Adrenal gland (tissue), 5 donors: Measurements from ENCODE around the gene PNP.

Experiments used
- POLR2A ChIP-seq, 2 donors: fragments of 450-650 bp; IDR thresholded peaks; one replicate each; pipeline ENCODE4 v1.6.1; 2017; ENCODE audit warnings: antibody characterized with exemption in 2 of 2, mild to moderate bottlenecking in 2 of 2, moderate library complexity in 1 of 2
- TF ChIP-seq, protein P1 (sequence below), 6 experiments: fragments of 450-650 bp in 4 of 6; fragments of 200-600 bp in 2 of 6; sonication (generic) in 1 of 6; IDR thresholded peaks; 1 replicate in 5 of 6; 2 replicates in 1 of 6; pipeline versions ENCODE4 v1.5.1 to v1.8.0; 2016 to 2021; ENCODE audit warnings: antibody characterized with exemption in 6 of 6, mild to moderate bottlenecking in 2 of 6, moderate library complexity in 1 of 6
- donor health status: DM: no; HTN: no; CAD: no.

DNA sequence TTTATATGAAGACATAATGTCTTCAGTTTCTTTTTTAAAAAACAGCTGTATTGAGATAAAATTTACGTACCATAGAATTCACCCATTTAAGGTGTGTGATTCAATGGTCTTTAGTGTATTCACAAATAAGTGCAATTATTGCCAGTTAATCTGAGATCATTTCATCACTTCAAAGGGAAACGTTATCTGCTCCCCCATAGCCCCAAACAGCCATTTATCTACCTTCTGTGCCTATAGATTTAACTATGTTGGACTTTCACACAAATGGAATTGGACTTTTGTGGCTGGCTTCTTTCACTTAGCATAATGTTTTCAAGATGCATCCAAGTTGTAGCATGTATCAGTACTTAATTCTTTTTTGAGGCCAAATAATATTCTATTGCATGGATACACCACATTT, 9.7 kb downstream of the PNP start:
- TF ChIP-seq, protein P1, sequence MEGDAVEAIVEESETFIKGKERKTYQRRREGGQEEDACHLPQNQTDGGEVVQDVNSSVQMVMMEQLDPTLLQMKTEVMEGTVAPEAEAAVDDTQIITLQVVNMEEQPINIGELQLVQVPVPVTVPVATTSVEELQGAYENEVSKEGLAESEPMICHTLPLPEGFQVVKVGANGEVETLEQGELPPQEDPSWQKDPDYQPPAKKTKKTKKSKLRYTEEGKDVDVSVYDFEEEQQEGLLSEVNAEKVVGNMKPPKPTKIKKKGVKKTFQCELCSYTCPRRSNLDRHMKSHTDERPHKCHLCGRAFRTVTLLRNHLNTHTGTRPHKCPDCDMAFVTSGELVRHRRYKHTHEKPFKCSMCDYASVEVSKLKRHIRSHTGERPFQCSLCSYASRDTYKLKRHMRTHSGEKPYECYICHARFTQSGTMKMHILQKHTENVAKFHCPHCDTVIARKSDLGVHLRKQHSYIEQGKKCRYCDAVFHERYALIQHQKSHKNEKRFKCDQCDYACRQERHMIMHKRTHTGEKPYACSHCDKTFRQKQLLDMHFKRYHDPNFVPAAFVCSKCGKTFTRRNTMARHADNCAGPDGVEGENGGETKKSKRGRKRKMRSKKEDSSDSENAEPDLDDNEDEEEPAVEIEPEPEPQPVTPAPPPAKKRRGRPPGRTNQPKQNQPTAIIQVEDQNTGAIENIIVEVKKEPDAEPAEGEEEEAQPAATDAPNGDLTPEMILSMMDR (IDR thresholded peaks at IDR 0.05), result no peak
- TF ChIP-seq POLR2A (IDR thresholded peaks at IDR 0.05), result no peak
